SU-DHL-6 (cell line): Measurements from ENCODE around the gene MGAT1.

Experiments used
- EZH2phosphoT487 ChIP-seq: fragments of 200-600 bp; sonication (generic), shearing (Covaris generic); conservative IDR thresholded peaks from 2 replicates; pipeline ENCODE4 v1.6.1; 2018; ENCODE audit warnings: mild to moderate bottlenecking, antibody characterized with exemption, low read length, moderate library complexity, mixed read lengths
- TF ChIP-seq, protein P1 (sequence below): fragments of 200-600 bp; sonication (generic); IDR thresholded peaks from one replicate; pipeline ENCODE4 v1.5.1; 2017; ENCODE audit warnings: antibody characterized with exemption, mild to moderate bottlenecking, low read length, moderate library complexity; ENCODE audit not compliant: insufficient read depth, poor library complexity, severe bottlenecking

DNA sequence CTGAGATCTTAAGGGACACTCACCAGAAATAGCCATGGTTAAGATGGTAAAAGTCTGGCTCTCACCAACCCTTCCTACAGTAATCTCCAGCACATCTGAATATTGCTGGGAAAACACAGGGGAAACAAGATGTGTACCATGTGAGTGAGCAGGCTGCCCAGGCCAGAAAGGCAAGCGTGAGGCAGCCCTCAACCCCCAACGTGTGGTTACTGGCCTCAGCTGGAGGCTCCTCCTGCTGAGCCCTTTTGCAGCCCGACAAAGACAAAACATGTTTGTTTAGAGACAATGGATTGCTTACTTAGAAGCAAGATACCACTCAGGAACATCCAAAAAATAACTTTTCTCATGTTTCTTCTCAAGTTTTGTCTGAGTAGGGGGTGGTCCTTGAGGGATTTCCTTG lies 41.8 kb upstream of the MGAT1 start:
- TF ChIP-seq, protein P1, sequence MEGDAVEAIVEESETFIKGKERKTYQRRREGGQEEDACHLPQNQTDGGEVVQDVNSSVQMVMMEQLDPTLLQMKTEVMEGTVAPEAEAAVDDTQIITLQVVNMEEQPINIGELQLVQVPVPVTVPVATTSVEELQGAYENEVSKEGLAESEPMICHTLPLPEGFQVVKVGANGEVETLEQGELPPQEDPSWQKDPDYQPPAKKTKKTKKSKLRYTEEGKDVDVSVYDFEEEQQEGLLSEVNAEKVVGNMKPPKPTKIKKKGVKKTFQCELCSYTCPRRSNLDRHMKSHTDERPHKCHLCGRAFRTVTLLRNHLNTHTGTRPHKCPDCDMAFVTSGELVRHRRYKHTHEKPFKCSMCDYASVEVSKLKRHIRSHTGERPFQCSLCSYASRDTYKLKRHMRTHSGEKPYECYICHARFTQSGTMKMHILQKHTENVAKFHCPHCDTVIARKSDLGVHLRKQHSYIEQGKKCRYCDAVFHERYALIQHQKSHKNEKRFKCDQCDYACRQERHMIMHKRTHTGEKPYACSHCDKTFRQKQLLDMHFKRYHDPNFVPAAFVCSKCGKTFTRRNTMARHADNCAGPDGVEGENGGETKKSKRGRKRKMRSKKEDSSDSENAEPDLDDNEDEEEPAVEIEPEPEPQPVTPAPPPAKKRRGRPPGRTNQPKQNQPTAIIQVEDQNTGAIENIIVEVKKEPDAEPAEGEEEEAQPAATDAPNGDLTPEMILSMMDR, result no peak
- TF ChIP-seq EZH2phosphoT487, result no peak
